SHP77 treated with DMSO at 0.1 percent for 48 hours (cell line): ENCODE results near the gene LHFPL4.

Experiments used
- DNase-seq: peaks from one replicate; lab custom pipeline; 2025; lab: John Stamatoyannopoulos, UW

LHFPL4 gene

DNA sequence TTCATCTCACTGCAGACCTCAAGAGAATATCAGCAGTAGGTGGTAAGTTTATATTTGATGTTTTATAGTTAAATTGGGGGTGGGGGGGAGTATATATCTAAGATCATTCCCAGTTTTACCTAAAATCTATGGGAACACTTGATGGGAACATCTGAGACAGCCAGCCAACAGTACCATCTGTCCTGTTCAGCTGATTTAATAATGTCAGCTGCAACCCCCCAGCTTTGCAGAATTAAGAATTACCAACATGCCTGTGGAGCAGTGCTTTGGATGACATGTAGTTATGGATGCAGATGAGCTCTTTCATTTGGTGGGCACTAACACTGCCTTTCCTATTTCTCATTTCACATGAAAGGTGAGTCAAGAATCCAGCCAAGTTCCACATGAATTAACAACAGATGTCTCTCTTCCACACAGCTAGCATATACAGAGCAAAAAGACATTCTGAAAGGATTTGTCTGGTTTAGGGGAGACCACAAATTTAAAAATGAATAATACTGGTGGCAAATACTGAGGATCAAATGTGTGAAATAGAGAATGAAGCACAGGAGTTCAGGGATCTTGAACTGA is 80.0 kb downstream of the LHFPL4 start:
- no peak for DNase-seq

DNA sequence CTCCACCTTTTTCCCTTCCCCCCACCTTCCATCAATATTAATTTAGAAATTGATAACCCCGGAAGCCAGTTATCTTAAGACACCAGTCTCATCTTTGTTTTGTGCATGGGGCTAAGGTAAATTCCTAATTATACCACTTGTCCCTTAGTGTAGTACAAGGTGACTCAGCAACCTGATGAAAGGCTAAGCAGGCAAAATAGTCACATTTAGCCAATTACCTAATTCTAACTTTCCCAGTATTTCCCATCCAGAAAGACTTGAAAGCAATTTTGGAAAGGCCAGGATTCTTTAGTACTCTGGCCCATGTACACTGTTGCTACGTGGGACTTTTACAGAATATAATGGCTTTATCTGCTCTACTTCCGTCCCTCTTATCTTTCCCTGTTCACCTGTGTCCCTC is 83.6 kb downstream of the LHFPL4 start:
- DNase-seq = no peak

DNA sequence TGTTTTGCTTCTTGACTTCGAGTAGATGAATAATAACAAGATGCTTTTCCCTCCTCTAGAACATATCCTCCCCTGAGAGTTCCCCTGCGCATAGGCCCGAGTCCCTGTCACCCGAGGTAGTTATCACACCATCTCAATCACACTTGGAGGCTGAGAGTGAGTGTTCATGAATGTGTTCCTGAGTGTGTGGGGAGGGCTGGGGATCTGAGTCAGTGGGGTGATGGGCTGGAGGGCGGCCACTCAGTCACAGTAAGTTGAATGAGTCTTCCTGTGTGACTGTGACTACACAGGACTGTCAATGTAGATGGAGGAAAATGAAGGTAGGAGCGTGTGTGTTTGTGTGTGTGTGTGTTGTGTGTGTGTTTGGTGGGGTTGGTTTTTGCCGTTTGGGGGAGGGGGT is 85.2 kb downstream of the LHFPL4 start:
- no peak for DNase-seq

DNA sequence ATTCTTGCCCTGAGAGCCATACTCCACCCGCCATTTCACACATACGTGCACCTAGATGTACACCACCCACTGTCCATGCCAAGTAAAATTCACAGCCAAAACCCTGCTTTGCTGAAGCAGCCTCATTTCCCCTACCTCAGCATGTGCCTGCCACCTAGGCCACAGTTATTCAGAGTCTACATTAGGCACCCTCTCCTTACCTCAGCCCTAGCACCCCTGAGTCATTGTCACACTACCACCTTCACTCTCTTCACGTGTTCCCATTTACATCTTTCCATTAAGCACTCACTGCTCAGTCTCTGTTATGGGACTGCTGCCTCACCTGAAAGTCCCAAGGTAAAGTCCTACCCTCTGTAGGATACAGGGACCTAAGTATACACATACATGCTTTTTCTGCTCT is 86.2 kb downstream of the LHFPL4 start:
- DNase-seq = no peak

DNA sequence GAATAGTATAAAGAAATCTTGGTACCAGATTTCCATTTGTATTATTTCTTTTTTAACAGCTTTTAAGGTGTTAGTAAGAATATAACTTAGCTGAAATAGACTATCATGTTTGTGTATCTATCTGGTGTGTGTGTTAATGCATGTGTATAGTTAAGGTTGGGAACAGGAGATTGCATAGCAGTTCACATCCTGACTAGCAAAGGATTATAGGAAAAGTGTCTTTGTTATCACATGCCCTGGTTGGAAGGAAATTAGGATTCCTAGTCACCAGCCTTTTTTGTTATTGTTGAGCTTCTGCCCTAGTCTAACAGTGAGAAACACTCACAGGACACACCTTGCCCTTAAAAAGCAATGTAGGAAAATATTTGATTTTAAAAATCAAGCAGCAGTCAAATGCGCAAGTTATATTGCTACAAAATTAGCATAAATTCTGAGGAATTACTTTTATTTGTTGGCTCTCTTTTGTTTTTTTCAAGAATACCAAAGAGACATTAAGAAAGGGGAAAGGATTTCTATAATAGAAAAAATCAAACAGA is 98.0 kb downstream of the LHFPL4 start:
- no peak for DNase-seq

DNA sequence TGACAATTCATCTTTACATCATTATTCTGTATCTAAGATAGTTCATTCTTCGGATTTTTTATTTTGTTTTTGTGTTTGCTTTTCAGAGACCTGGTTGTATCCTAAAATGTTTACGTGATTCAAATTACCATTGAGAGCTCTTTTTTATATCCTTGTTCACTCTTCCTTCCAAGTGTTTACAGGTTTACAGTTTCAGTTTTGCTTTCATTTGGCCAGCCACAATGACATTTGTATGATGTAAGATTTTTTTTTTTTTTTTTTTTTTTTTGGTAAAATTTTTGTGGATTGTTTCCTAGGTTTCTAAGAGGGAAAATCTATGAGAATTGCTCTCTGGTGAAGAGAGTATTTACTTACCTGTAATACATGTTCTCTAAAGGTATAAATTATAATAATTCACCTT is 101.2 kb downstream of the LHFPL4 start:
- no peak for DNase-seq

DNA sequence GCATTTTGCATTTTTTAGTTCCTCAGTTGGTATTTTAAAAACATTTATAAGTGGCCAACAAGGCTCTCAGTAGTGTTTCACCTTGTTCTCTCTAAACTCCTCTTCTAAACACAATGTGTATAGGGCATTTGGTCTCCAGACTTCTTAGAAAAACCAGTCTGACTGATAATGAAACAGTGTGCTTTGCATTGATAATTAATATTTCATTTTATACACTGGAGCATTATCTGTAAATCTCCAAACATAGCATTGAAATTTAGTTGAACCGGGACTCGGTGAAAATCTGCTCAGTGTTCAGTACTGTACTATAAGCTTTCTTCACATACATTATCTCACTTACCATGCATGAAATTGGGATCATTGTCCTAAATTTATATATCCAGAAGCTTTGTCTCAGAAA is 102.6 kb downstream of the LHFPL4 start:
- DNase-seq = no peak

DNA sequence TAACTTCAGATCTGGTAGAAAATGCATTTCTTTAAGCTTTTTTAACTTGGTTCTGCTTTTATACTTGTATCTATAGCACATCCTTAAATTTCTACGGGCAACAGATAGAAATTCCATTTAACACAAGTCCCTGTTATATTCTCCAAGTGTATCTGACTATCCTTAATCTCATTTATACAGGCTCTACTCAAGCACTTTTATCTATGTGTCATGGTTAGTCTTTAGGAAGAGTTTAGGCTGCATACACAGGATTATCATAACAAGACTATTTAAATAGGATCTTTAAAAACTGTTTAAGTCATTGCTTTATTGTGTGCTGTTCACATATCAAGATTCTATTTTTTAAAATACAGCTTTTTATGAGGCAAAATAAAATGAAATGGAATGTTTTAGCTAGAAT is 103.5 kb downstream of the LHFPL4 start:
- DNase-seq = no peak

DNA sequence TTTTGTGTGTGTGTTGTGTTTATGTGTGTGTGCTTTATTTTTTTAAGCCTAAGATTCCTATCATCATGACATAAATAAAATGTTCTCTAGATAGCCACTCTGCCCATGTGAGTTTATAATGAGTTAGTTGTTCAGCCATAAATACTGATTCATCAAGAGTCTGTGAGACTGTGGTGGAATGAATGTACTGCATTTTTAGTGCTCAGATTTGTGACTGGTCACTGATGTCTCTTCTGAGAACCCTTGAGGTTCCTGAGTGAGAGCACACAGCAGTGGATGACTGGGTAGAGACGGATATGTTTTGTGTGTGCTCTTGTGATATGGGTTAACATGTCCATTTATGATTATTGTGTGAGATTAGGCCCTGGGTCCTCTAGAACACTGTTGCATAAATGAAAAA is 105.0 kb downstream of the LHFPL4 start:
- DNase-seq = no peak
